ENCODE results near the gene ABCD1.

GRCh38 chrX:153739754-153740486 is 15.3 kb downstream of the ABCD1 start:
- no peak for TF ChIP-seq CTCF (IDR thresholded peaks at IDR 0.05; ENCODE audit: low read depth, low read length, missing input control)
- TF ChIP-seq TAF1 (conservative IDR thresholded peaks at IDR 0.05), result no peak
- TF ChIP-seq MAX (IDR thresholded peaks at IDR 0.05), result no peak
- TF ChIP-seq ZBTB33 (IDR thresholded peaks at IDR 0.05), result no peak
- no peak for TF ChIP-seq RAD21 (IDR thresholded peaks at IDR 0.05)
- TF ChIP-seq YY1 (IDR thresholded peaks at IDR 0.05), result no peak
- TF ChIP-seq GABPA (IDR thresholded peaks at IDR 0.05 in 1 of 2, conservative IDR thresholded peaks at IDR 0.05 in 1 of 2), result no peak
- no peak for TF ChIP-seq EGR1 (IDR thresholded peaks at IDR 0.05; ENCODE audit: low read depth in 2 of 2)
- TF ChIP-seq SP1 (IDR thresholded peaks at IDR 0.05), result no peak

Data from liver (tissue), 3 donors.